Activated CD8-positive, alpha-beta memory T cell treated with anti-CD3 and anti-CD28 coated beads, Interleukin-2, amount 10 ng/mL, durations not matched to agents 7 days and 5 days (primary cell): ENCODE measurements around the gene NRF1. TPM values are rescaled to one million over a fixed set of nuclear protein-coding genes. Genes with fewer than 3 reads are reported as not detected.

Source experiments
- ATAC-seq: fragments of 150-1000 bp; cut with Tn5 transposase; one replicate; pipeline ENCODE4 v1.10.0; 2021; ENCODE audit warnings: moderate library complexity
- CTCF ChIA-PET: fragments of 350-600 bp; sonication (Branson Sonifier 250); formaldehyde crosslinking; loops from one replicate; lab custom pipeline; 2021; ENCODE audit warnings: antibody characterized with exemption; lab: Charles Lee
- DNase-seq: peaks from one replicate; pipeline ENCODE4 v3.0.0-alpha.2; 2020
- H3K27ac Mint-ChIP-seq: one replicate; pipeline ENCODE4 v1.8.0; 2021; ENCODE audit warnings: mild to moderate bottlenecking, mixed read lengths
- H3K27me3 Mint-ChIP-seq: one replicate; pipeline ENCODE4 v1.8.0; 2021; ENCODE audit warnings: mixed read lengths
- H3K36me3 Mint-ChIP-seq: one replicate; pipeline ENCODE4 v1.8.0; 2021; ENCODE audit warnings: mild to moderate bottlenecking, mixed read lengths
- H3K4me1 Mint-ChIP-seq: one replicate; pipeline ENCODE4 v1.8.0; 2021; ENCODE audit warnings: mixed read lengths
- H3K4me3 Mint-ChIP-seq: one replicate; pipeline ENCODE4 v1.8.0; 2021; ENCODE audit warnings: mild to moderate bottlenecking, moderate library complexity, mixed read lengths
- H3K9me3 Mint-ChIP-seq: one replicate; pipeline ENCODE4 v1.8.0; 2022; ENCODE audit warnings: low read depth, mixed read lengths
- total RNA-seq, 2 experiments: library from RNA; stranded (reverse); gene quantifications; one replicate each; pipeline ENCODE4 v1.2.3, GENCODE V29; 2021

Gene NRF1
- total RNA-seq, 2 experiments from 2014 or later = 26.4 to 29.5 TPM

DNA sequence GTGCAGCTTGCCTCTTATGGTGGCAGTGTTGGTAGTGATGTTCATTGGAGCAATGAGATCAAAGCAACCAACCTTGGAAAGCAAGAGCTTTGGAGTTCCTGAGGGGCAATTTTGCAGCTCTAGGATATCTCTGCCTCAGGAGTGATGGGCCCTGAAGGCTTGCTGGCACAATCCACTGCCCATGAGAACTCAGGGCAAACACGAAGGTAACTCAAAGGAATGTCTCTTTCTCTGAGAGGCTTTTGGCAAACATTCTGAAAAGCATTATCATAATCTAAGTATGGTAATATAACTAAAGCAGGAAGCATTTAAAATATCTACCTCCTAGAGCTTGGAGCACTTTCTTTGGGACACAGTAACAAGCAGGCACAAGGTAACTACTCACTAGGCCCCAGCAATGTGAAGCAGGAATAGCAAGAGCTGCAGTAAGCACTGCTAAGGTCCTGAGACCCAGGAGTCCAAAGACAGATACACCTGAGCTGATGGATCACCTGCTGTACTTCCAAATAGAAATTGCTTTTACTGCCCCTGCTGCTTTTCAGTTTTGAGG lies 103.1 kb downstream of the NRF1 start:
- ATAC-seq = no peak
- Mint-ChIP-seq H3K27me3 (no peaks in the 10 kb centered on the region), H3K4me3 (no peak overlapping the region), H3K9me3 (no peaks in the 10 kb centered on the region), H3K4me1 (peaks cover 3% of the 10 kb centered on the region), H3K27ac (no peak overlapping the region), H3K36me3 (peaks cover 35% of the 10 kb centered on the region)
- CTCF ChIA-PET = interaction anchor here (1.4 kb wide), 1 partner anchor 11 kb away, joined by 3 read pairs; no protein-coding TSS in a partner anchor
- no peak for DNase-seq

DNA sequence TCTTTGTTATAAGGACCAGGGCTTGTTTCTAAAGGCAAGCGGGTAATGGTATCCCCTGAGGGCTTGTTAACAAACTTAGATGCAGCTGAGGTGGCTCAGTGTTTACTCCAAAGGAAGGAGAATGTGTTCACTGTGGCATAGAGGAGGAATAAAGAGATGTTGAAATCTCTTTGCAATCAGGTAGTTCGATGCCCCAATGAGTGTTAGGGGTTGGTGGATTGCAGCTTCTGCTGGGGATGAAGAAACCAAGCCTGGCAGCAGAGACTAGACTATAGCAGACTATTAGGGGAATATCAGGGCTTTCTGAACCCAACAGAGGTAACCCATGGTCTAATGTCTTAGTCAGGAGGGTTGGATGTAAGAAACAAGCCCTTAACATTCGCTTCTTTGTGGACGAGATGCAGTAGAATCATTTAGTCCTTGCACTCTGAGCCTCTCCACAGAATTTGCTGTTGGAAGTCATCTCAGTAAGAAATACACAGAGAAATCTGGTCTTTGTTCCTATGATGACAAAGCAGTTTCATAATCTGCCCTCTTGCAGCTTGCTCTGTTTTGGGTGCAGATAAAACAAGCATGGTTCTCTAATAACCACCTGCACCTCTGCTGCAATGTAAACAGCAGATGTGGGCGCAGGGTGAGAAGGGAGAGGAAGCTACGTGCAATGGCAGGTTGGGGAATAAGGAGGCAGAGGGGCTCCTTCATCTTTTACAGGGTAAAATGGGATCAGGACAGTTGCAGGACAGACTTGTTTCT lies 108.6 kb downstream of the NRF1 start:
- H3K9me3 Mint-ChIP-seq = no peaks in the 10 kb centered on the region
- H3K4me1 Mint-ChIP-seq = peaks cover 5% of the 10 kb centered on the region
- H3K36me3 Mint-ChIP-seq = peaks cover 44% of the 10 kb centered on the region
- CTCF ChIA-PET = no interaction called here
- H3K4me3 Mint-ChIP-seq = no peak overlapping the region
- peak overlapping the region; percentile 27 for H3K27ac Mint-ChIP-seq
- DNase-seq = no peak
- H3K27me3 Mint-ChIP-seq = no peaks in the 10 kb centered on the region
- no peak for ATAC-seq

DNA sequence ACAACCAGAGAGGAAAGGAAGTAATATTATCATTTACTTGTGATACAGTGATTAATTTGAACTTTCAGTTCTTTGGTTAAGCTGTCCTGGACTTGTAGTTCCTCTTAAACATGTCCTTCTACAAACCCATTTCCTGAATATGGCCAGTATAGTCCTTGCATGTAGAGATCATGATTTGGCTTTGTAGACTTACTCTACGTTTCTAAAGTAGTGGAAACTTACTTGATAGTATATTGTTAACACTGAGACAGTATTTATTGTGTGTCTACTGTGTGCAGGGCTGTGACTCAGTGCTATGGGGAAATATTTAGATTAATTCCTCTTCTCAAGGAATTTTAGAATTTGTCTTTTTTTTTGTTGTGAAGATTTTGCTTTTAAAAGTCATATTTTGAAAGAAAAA lies 109.5 kb downstream of the NRF1 start:
- H3K36me3 Mint-ChIP-seq = peaks cover 44% of the 10 kb centered on the region
- no peaks in the 10 kb centered on the region for H3K9me3 Mint-ChIP-seq
- no peak for DNase-seq
- no peak overlapping the region for H3K27ac Mint-ChIP-seq
- H3K4me1 Mint-ChIP-seq = peaks cover 5% of the 10 kb centered on the region
- CTCF ChIA-PET = no interaction called here
- H3K27me3 Mint-ChIP-seq = no peaks in the 10 kb centered on the region
- no peak overlapping the region for H3K4me3 Mint-ChIP-seq
- no peak for ATAC-seq

DNA sequence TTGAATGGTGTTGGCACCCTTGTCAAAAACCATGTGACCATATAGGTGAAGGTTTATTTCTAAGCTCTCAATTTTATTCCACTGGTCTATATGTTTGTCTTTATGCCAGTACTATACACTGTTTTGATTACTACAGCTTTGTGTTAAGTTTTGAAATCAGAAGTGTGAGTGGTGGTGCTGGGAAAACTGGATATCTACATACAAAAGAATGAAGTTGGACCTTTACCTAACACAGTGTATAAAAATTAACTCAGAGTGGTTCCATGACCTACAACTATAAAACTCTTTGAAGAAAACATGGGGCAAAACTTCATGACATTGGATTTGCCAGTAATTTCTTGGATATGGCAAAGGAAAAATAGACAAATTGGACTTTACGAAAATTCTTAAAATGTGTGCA lies 112.2 kb downstream of the NRF1 start:
- H3K27me3 Mint-ChIP-seq = no peaks in the 10 kb centered on the region
- peaks cover 46% of the 10 kb centered on the region for H3K36me3 Mint-ChIP-seq
- DNase-seq = no peak
- peaks cover 5% of the 10 kb centered on the region for H3K4me1 Mint-ChIP-seq
- no peaks in the 10 kb centered on the region for H3K9me3 Mint-ChIP-seq
- H3K4me3 Mint-ChIP-seq = no peak overlapping the region
- CTCF ChIA-PET = interaction anchor here (0.6 to 0.7 kb wide), 2 partner anchors 86 to 289 kb away, joined by 3 to 4 read pairs; no protein-coding TSS in a partner anchor
- no peak overlapping the region for H3K27ac Mint-ChIP-seq
- ATAC-seq = no peak

DNA sequence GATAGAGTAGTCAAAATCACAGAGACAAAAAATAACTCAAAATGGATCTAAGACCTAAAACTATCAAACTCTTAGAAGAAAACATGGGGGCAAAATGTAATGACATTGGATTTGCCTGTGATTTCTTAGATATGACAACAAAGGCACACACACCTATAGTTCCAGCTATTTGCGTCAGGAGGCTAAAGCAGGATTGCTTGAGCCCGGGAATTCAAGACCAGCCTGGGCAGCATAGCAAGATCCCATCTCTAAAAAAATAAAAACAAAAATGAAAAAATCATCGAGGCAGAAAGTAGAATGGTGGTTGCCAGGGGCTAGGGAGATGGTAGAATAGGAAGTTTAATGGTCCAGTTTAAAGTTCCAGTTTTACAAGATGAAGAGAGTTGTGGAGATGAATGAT lies 113.3 kb downstream of the NRF1 start:
- ATAC-seq = no peak
- CTCF ChIA-PET = no interaction called here
- H3K9me3 Mint-ChIP-seq = no peaks in the 10 kb centered on the region
- no peak overlapping the region for H3K4me3 Mint-ChIP-seq
- peaks cover 46% of the 10 kb centered on the region for H3K36me3 Mint-ChIP-seq
- H3K27ac Mint-ChIP-seq = no peak overlapping the region
- no peaks in the 10 kb centered on the region for H3K27me3 Mint-ChIP-seq
- DNase-seq = no peak
- no peaks in the 10 kb centered on the region for H3K4me1 Mint-ChIP-seq

DNA sequence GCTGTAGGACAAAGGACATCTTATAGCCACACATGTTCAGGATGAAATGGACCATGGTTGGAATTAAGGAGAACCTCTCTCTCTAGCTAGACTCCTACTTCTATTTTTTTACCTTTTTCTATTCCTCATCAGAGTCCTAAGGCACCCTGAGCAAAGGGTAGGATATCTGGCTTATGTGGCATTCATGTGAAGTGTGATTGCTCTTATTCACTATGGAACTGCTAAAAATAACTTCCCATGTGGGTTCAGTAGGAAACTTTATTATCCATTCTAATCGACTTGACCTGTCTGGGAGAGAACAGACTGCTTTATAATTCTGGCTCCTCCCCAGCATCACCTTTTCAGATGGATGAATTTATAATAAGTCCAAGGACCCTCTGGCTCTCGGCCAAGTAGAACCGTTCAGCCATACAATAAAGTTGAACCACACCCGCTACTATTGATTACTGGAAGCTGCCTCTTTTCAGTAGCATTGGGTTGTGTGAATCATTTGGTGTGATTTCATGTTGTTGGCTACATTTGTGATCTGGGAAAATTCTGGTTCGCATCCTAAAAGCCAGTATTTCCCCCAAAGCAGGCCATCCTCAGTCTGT lies 117.5 kb downstream of the NRF1 start:
- CTCF ChIA-PET = no interaction called here

DNA sequence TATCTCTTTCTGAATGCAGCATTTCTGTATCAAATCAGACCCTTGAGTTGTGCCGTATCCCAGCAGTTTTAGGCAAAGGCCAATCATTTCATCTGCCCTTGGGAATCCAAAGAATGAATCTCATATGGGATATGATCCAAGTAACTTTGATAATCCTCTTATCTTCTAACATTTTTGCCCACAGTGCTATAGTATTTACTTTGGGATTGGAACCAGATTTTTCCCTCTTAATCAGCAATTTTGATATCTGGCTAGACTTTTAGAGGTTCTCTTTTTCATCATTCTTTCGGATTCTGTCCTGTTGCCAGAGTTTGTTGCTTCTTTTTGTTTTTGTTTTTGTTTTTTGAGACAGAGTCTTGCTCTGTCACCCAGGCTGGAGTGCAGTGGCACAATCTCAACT lies 118.0 kb downstream of the NRF1 start:
- CTCF ChIA-PET = no interaction called here
- Mint-ChIP-seq H3K4me3 (no peak overlapping the region), H3K27ac (no peak overlapping the region), H3K27me3 (no peaks in the 10 kb centered on the region), H3K4me1 (no peaks in the 10 kb centered on the region), H3K36me3 (peaks cover 36% of the 10 kb centered on the region), H3K9me3 (no peaks in the 10 kb centered on the region)
- no peak for ATAC-seq
- no peak for DNase-seq

More for the DNA sequence above, 117.5 kb downstream of the NRF1 start:
- Mint-ChIP-seq H3K9me3 (no peaks in the 10 kb centered on the region), H3K27ac (no peak overlapping the region), H3K36me3 (peaks cover 40% of the 10 kb centered on the region), H3K27me3 (no peaks in the 10 kb centered on the region), H3K4me1 (no peaks in the 10 kb centered on the region), H3K4me3 (no peak overlapping the region)
- DNase-seq (no peak), ATAC-seq (no peak)

DNA sequence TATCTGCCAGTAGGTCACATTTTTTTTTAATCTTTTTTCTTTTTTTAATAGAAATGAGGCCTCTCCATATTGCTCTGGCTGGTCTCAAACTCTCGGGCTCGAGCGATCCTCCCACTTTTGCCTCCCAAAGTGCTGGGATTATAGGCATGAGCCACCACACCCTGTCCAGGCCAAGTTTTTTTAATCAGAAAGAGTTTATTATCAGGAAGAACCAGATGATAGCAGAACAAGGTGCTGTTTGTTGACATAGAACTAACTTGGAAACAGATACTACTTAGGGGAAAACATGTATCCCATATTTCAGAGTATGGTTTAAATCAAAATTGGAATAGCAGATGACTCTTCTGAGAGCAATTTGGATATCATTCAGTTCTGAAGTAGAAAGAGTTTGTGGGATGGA lies 118.6 kb downstream of the NRF1 start:
- Mint-ChIP-seq H3K4me1 (no peaks in the 10 kb centered on the region), H3K9me3 (no peaks in the 10 kb centered on the region), H3K36me3 (peaks cover 31% of the 10 kb centered on the region), H3K27me3 (no peaks in the 10 kb centered on the region), H3K4me3 (no peak overlapping the region), H3K27ac (no peak overlapping the region)
- CTCF ChIA-PET = no interaction called here
- ATAC-seq = no peak
- DNase-seq = no peak

DNA sequence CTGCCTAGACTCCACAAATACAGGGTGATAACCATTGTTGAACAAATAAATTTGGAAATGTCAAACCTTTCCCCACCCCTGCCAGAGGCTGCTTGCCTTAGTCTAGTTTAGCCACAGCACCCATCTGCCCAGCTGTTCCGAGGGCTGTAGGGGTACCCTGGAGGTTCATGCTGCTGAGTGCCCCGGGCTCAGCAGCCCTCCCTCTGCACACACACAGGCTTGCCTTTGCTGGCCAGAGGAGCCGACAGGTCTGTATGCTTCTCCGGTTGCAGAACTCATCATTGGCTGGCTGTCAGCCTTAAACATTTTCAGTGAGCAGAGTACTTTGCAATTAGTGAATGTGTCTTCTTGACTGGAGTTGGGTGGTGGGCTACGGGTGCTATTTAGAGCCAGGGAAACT lies 122.9 kb downstream of the NRF1 start:
- H3K27ac Mint-ChIP-seq = no peak overlapping the region
- CTCF ChIA-PET = interaction anchor here (1.1 to 1.3 kb wide), 2 partner anchors 26 to 91 kb away, joined by 3 read pairs; no protein-coding TSS in a partner anchor
- no peak for DNase-seq
- no peaks in the 10 kb centered on the region for H3K9me3 Mint-ChIP-seq
- no peak for ATAC-seq
- peaks cover 16% of the 10 kb centered on the region for H3K36me3 Mint-ChIP-seq
- no peaks in the 10 kb centered on the region for H3K27me3 Mint-ChIP-seq
- peaks cover 4% of the 10 kb centered on the region for H3K4me1 Mint-ChIP-seq
- no peak overlapping the region for H3K4me3 Mint-ChIP-seq

DNA sequence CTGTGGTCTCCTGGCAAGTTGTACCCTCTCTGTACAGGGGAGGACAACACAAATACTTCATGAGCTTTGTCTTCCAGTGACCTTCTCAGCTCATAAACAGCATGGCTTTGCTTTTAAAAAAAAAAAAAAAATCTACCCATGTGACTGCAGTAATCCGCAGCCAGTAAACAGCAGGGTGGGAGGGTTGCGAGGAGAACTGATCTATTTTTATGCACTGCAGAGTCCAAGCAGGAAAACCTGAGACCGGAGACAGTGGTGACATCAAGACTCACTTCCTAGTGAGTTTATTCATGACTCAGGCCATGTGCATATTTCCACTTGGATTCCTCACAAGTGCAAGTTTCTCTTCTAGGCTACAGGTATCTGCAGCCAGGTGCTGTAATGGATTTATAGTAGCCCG lies 127.9 kb downstream of the NRF1 start:
- Mint-ChIP-seq H3K4me3 (no peak overlapping the region), H3K4me1 (peaks cover 4% of the 10 kb centered on the region), H3K27ac (no peak overlapping the region), H3K27me3 (no peaks in the 10 kb centered on the region), H3K9me3 (no peaks in the 10 kb centered on the region), H3K36me3 (peaks cover 3% of the 10 kb centered on the region)
- ATAC-seq (no peak), DNase-seq (no peak)
- CTCF ChIA-PET = no interaction called here

DNA sequence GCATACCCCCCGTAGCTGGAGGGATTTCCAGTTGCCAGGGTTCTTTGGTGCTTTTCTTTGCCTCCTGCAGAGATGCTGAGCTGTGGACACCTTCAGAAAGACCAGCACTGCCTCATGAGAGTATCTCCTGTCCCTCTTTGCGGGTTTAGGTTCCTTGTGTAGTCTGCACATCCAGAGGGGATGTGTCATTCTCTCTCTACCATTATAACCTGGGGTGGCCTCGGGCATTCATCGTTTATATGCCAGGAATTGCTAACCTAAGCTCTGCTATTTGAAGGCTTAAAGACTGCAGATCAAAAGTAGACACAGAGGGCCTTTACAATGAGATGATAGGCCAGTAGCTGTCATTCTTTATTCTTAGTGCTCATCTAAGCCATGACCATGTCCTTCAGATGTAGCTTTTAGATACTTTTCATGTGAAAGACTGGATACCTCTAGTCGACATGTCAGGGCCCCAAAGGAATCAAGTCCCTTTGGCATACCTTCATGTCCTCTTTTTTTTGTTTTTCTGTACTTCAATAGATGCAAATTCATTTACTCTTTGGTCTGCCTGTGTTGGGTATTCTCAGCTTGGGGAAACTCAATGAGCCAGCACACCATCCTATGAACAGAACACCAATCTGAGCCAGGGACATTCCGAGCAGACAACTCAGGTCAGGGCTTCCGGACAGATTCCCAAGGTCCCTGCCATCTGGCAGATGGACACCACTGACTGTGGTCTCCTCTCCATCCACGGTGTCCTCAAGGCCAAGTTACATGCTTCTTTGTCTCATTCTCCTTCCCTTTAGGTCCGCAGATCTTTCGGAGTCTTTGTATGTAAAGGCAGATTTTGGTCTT lies 129.3 kb downstream of the NRF1 start:
- no peak overlapping the region for H3K4me3 Mint-ChIP-seq
- peaks cover 4% of the 10 kb centered on the region for H3K4me1 Mint-ChIP-seq
- CTCF ChIA-PET = no interaction called here
- no peaks in the 10 kb centered on the region for H3K9me3 Mint-ChIP-seq
- ATAC-seq = no peak
- H3K27me3 Mint-ChIP-seq = no peaks in the 10 kb centered on the region
- no peak overlapping the region for H3K27ac Mint-ChIP-seq
- H3K36me3 Mint-ChIP-seq = peaks cover 3% of the 10 kb centered on the region
- DNase-seq = no peak

DNA sequence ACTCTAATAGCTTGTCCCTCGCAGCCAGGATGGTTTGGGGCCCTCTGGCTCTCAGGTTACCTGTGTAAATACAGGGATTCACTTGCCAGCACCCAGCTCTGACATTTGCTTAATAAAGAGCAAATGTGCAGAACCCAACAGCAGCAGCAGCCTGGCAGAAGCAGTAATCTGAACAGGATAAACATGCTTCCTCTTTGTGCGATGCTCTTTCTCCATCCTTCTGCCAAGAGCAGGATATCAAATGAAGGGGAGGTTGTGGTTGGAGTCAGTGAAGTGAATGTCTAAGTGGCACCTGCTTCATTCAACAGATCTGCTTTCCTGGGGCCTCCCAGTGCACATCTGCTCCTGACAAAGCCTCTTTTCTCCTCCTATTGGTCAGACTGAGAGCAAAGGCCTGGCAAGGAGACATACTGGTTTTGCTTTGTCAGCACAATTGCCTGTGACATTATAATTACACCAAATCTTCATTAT lies 130.3 kb downstream of the NRF1 start:
- peaks cover 4% of the 10 kb centered on the region for H3K4me1 Mint-ChIP-seq
- CTCF ChIA-PET = no interaction called here
- no peaks in the 10 kb centered on the region for H3K9me3 Mint-ChIP-seq

DNA sequence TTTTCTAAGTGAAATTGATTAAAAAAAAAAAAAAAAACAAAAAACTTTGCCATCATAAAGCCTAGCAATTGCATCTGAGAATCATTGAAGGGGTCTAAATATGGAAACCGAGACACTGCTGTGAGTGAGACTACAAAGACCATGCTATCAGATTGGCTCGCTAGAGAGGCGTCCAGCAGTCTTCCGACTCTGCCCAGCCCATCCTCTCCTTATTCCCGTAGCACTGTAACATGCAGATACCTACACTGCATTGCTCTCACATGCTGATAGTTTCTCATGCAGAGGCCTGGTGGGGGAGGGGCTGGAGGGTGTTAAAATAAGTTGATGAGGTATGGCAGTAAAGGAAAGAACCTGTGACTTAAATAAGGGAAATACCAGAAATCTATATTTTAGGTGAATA lies 130.7 kb downstream of the NRF1 start:
- ATAC-seq = no peak
- CTCF ChIA-PET = no interaction called here

More for the DNA sequence above, 130.3 kb downstream of the NRF1 start:
- Mint-ChIP-seq H3K27me3 (no peaks in the 10 kb centered on the region), H3K36me3 (peaks cover 3% of the 10 kb centered on the region), H3K27ac (no peak overlapping the region), H3K4me3 (no peak overlapping the region)
- ATAC-seq = no peak
- DNase-seq = no peak

More for the DNA sequence above, 130.7 kb downstream of the NRF1 start:
- Mint-ChIP-seq H3K4me3 (no peak overlapping the region), H3K4me1 (peaks cover 4% of the 10 kb centered on the region), H3K9me3 (no peaks in the 10 kb centered on the region), H3K36me3 (peaks cover 3% of the 10 kb centered on the region), H3K27ac (no peak overlapping the region), H3K27me3 (no peaks in the 10 kb centered on the region)
- no peak for DNase-seq
